Endothelial cell of hepatic sinusoid (primary cell): ENCODE measurements around the gene FOXC1.

ENCODE experiments used
- in situ Hi-C: cut with HindIII; loops from 2 replicates; pipeline ENCODE4 v1.10.0; 2017; ENCODE audit warnings: low sequenced_read_pairs

The FOXC1 gene

GRCh38 chr6:1598886-1599285 lies 10.8 kb upstream of the FOXC1 start:
- in situ Hi-C loops: no loop called here

- in situ Hi-C loops: no loop called here
Observed at GRCh38 chr6:1599469-1599868, 10.2 kb upstream of the FOXC1 start.

DNA sequence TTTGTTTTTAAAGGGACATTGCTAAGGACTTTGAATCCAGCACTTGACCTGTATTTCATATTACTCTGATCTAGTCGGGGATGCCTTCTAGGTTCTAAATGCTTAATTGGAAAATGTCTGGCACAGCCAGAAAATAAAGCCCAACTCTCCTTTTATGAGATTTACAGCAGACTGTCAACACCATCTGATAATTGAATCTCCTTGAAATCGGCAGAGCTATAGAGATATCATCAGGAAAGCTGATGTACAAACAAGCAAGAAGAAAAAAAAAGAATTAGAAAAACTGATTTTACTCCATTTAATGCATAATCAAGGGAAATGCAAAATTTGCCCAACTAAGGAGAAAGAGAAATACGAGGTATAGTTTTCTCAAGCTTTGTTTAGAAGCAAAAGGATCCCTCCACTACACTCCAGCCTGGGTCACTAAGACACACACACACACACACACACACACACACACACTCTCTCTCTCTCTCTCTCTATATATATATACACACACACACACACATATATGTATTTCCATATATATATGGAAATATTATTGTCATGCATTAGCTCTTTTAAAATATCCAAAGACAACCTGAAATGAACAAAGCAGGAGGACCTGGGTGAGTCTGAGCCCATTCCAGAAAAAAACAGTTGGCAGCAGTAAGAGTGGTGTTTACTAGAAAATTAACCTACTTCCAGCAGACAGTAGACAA lies 9.5 kb upstream of the FOXC1 start:
- in situ Hi-C loops: loop anchor here (5.0 to 25.0 kb wide), 3 partner anchors 505 to 1027 kb away; no protein-coding TSS in a partner anchor

- in situ Hi-C loops: loop anchor here (5.0 to 25.0 kb wide), 3 partner anchors 504 to 1027 kb away; no protein-coding TSS in a partner anchor
Observed at GRCh38 chr6:1600764-1601157, 9.0 kb upstream of the FOXC1 start.

DNA sequence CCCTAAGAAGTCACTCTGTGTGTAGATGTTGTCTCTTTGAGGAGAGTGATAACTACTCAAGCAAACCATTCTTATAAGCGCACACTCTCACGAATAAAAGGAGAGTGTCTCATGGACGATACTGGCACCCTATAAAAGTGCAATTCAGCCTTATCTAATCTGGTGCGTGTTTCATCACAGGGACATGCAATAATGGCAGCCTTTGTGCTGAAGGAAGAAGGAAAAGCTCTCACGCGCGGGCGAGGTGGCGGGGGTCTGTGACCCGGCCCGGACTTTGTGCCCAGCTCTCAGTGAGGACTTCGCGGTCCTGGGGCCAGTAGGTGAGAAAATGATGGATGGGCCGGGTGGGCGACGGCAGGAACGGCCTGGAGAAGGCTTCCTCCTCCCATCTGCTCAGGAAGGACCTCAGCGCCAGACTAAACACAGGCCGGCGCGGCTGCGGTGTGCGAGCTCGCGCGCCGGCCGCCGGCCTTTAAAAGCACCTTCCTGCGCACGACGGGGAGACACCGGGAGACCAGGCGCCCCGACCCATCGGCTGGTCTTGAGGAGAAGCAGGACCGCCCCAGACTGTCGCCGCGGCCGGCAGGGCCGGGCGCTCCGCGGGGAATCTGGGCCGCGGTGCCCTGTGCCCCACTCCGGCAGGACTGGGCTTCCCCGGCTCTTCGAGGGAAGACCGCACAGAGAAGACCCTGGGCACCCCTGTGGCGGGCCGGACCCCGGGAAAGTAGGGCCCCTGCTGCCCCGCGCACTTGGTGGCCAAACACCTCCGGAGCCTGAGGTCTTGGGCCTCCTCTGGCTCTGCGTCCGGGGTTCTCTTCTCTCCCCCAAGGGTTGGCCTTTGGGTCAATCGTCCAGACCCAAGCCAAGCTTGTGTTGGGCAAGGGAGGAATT lies 8.3 kb upstream of the FOXC1 start:
- in situ Hi-C loops: loop anchor here (5.0 to 25.0 kb wide), 3 partner anchors 503 to 1026 kb away; no protein-coding TSS in a partner anchor

DNA sequence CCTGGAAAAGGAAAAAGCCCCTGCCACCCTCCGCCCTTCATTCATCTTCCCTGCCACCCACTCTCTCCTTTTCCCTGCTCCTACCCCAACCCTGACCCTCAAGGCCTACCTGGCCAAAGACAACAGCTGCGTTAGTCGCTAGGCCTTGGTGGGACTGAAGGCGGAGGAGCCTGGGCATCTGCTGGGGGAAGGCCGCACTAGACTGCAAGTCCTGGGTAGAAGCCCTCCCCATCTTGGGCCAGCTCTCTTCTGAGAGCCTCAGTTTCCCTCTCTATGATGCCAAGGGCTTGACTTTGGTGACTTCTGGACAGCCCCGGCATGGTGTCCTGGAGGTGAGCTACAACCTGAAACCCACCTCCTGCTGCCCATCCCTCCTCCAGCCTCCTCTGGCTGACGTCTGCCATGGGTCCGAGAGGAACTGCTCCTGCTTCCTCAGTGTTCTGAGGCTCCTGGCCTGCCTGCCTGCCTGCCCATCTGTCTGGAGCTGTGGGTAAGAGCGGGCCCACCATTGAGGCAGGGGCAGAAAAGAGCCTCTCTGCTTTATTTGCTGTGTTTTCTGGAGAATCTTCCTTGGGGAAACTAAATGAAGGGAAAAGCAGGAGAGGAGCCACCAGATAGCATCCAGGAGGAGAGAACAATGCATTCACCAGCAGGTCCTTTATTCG lies 7.5 kb upstream of the FOXC1 start:
- in situ Hi-C loops: loop anchor here (5.0 to 25.0 kb wide), 3 partner anchors 503 to 1025 kb away; no protein-coding TSS in a partner anchor

GRCh38 chr6:1603708-1604107 lies 6.0 kb upstream of the FOXC1 start:
- in situ Hi-C loops: loop anchor here (5.0 to 25.0 kb wide), 3 partner anchors 501 to 1024 kb away; no protein-coding TSS in a partner anchor

- in situ Hi-C loops: loop anchor here (5.0 to 25.0 kb wide), 3 partner anchors 500 to 1023 kb away; no protein-coding TSS in a partner anchor
Observed at GRCh38 chr6:1604158-1605003, 5.3 kb upstream of the FOXC1 start.

DNA sequence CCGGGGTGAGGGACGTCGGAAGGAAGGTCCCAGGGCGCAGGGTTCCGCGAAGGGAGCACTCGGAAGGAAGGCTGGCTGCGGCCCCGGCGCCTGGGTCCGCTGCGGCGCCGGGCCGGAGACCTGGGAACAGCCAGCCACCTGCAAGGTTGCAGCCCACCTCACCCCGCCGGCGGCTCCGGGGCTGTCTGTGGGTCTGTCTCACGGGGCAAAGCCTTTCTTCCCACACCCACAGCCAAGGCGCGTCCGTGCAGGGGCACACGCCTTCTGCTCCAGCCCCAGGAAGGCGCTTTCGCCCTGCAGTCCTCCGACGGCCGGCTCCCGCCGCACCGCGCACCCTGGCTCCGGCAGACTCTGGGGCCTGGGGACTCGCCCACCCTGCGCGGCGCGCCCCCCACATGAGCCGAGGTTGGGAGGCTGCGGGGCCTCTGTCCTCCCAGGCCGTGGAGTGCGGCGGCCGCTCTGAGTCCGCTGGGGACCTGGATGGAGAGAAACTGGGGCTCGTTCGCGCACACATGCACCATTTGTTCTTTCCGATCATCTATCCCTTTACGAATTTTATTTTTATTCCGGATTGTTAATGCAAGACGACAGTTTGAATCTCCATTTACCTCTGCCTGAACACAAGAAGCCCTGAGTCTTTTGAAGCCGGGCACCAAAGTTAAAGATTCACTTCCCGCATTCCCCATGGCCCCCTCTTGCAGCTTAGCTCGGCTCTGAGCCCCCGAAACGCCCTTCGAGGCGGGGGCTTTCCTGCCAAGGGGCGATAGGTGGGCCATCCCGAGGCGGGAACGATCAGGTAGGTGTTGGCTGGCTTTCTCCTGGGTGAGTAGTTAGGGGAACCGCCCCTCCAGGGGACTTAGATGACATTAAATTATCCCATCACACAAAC lies 4.5 kb upstream of the FOXC1 start:
- in situ Hi-C loops: loop anchor here (10.0 to 25.0 kb wide), 2 partner anchors 500 to 607 kb away; no protein-coding TSS in a partner anchor

DNA sequence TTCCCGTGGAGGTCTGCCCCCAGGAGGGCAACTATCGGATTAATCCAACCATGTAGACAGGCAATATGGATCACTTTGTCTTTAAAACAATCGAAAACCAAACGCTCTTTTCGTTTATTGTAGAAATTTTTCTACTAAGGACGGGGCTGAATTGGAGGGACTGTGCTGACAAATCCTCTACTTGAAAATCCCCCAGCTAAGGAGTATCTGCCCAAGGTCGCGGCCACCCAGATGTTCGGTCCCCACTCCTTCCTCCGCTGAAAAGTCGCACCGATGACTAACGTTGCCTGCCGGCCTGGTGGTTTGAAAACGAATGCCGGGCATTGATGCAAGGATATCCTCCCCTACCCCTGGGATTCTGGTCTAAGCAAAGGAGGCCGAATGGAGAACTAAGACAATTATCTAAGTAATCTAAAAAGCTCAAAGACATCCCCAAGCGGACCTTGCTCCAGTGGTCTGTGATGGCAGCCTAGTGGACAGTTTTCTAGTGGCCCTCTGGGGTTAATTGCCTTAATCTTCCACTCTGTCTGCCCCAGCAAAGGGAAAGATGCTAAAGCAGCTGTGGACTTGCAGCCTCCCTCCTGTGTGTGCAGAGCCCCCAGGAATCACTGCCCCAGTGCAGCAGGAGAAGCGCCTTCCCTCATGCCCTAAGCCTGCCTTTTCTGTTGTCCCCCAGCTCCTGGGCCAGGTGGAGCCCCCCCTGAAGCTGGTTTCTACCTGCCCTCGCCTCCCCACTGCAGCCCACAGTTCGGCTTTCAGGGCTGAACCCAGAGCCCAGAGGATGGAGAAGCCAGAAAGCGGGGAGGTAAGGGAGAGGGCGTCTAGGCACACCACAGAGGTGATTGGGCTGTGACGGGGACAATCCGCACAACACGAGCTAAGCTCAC lies 3.6 kb upstream of the FOXC1 start:
- in situ Hi-C loops: loop anchor here (10.0 to 25.0 kb wide), 2 partner anchors 499 to 606 kb away; no protein-coding TSS in a partner anchor

DNA sequence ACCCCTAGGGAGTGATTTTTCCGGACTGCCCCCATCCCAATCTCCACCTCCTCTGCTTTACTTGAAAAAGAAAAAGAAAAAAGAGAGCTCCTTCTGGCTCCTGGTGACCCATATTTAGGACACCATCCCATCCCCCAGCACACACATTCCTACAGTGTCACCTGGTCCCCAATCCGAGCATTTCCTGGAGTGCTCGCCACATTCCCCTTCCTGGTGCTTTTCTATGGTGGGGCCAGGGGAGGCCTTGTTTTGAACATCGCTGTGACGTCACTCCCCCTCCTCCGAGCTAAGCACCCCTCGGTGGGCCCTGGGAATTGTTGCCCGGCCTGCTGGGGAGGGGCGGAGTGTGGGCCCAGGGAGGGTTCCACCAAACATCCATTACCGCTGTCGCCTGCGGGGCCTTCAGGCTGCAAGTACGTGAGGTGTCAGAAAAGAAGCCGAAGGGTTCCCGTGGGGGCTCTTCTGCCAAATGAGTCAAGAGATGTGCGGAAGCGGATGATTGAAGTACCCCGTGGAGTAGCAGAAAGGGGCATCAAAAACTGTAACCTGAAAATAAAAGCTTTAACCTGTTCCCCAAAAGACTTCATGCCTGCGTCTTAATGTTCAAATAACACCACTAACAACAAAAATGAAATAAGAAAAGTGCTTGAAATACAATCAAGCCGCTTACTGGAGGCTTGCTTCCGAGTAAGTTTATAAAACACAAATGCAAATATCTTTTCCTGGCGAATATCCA lies 2.8 kb upstream of the FOXC1 start:
- in situ Hi-C loops: loop anchor here (10.0 to 25.0 kb wide), 2 partner anchors 498 to 605 kb away; no protein-coding TSS in a partner anchor

DNA sequence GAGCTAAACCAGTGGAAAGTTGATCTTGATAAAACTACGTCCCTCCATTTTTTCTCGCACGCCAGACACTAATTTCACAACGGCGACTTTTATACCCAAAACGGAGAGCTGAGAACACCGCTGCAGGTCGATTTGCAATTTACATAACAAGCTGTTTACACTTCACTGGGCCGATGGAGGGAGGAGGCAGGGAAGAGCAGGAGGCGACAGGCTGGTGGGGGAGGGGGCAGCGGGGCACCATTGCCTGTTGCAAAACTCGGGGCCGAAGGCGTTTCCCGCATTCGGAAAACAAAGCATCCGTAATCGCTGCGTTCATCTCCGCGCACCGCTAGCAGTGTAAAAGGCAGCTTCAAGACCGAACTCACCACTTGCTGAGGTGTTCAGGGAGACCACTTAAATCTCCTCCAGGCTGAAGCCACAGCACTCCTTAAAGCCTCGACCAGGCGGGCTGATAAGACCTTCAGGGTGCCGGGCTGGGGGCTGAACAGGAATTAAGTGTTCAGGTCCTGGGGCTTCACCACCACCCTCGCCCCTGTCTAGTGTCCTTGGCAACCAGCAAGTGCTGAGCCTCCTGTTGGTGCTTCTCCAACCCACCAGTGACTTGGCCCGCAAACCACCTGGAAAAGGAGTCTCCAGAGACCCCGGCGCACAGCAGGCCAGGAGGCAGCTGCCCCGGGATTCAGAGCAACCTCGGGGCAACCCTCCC lies 2.0 kb upstream of the FOXC1 start:
- in situ Hi-C loops: loop anchor here (10.0 to 25.0 kb wide), 2 partner anchors 497 to 605 kb away; no protein-coding TSS in a partner anchor

DNA sequence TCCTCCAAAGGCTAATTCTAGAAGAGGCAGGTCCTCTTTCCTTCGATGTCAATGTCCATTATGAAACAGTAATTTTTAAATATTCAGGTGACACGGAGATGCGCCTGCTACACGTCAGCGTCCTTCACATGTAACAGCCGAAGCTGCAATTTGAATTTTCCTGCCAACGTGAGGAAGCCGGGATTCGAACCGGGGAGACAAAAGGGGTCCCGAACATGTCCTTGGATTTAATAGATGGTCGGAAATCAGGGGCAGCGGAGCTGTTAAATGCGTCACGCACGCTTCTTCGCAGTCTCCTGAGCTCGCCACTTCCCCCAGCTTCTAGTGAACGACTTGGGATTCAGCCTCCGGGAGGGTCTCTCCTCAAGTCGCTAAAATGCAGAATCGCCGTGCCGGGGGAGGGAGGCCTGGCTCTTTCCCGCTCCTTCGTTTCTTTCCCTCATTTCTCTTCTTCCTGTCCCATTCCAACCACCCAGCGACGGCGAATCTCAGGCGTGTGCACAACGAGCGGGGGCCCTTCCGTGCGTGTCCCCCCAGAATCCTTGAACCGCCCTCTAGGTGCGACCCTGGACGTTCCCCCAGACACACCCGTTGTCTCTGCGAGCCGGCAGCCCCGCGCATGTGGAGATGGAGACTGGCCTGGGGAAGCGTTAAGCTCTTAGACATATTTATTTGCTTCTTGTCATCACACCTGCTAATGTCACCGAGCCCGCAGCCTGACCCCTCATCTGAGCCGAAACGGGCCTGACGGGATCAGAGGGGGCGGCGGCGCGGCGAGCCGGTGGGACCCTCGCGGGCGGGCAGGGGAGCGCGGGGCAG lies 1.3 kb upstream of the FOXC1 start:
- in situ Hi-C loops: loop anchor here (10.0 to 25.0 kb wide), 2 partner anchors 496 to 604 kb away; no protein-coding TSS in a partner anchor

GRCh38 chr6:1609041-1609647 lies 571 bp upstream of the FOXC1 start:
- in situ Hi-C loops: loop anchor here (10.0 to 25.0 kb wide), 2 partner anchors 496 to 603 kb away; no protein-coding TSS in a partner anchor
